Adrenal gland (tissue), 12 donors: ENCODE data around the gene CHRNG. TPM values are rescaled to one million over a fixed set of nuclear protein-coding genes. Genes with fewer than 3 reads are reported as not detected.

Experiments used
- DNase-seq, 7 donors: peaks; one replicate each; pipeline ENCODE4 v3.0.0-alpha.2; 2019 to 2020
- H3K27ac ChIP-seq, 5 donors: fragments of 200-600 bp; sonication (generic) in 4 of 5; 1 replicate in 3 of 5; 2 replicates in 2 of 5; pipeline versions ENCODE4 v1.5.1 to v1.8.0; 2016 to 2020; ENCODE audit warnings: mild to moderate bottlenecking in 1 of 5
- H3K27me3 ChIP-seq: fragments of 200-600 bp; 2 replicates; pipeline ENCODE4 v1.8.0; 2021
- H3K36me3 ChIP-seq, 2 donors: fragments of 200-600 bp; replicated peaks in 1 of 2; 1 replicate in 1 of 2; 2 replicates in 1 of 2; pipeline versions ENCODE4 v1.5.1 to v1.8.0; 2018 to 2022
- H3K4me1 ChIP-seq, 2 donors: fragments of 200-600 bp; replicated peaks in 1 of 2; 1 replicate in 1 of 2; 2 replicates in 1 of 2; pipeline versions ENCODE4 v1.5.1 to v1.8.0; 2018 to 2021
- H3K4me3 ChIP-seq, 4 donors: fragments of 200-600 bp; sonication (generic) in 3 of 4; one replicate each; pipeline ENCODE4 v1.5.1; 2016 to 2018
- H3K9me3 ChIP-seq, 3 donors: fragments of 200-600 bp; sonication (generic) in 1 of 3; replicated peaks in 1 of 3; 1 replicate in 2 of 3; 2 replicates in 1 of 3; pipeline versions ENCODE4 v1.5.1 to v1.8.0; 2016 to 2021
- POLR2A ChIP-seq, 2 donors: fragments of 450-650 bp; IDR thresholded peaks; one replicate each; pipeline ENCODE4 v1.6.1; 2017; ENCODE audit warnings: antibody characterized with exemption in 2 of 2, mild to moderate bottlenecking in 2 of 2, moderate library complexity in 1 of 2
- WGBS, 4 donors: extraction: QIAGEN DNeasy Blood & Tissue Kit in 2 of 4; methylation state at CpG; one replicate each; pipeline versions ENCODE4 v1.1.5 to v1.1.7; 2013 to 2017; 5-methylcytosine and 5-hydroxymethylcytosine counted together
- intact Hi-C, 2 donors: fragments of 100-400 bp; cut with DNase I; formaldehyde crosslinking; loops; one replicate each; pipeline versions ENCODE4 v1.14.1 to v1.15.0; 2022 to 2023
- polyA plus RNA-seq, 3 donors: library from polyadenylated mRNA; stranded (reverse); fragments of 200-250 nt in 2 of 3; fragments of 350-450 nt in 1 of 3; fragmentation: Illumina TruSeq in 1 of 3; extraction: RNeasy Lipid Tissue Mini Kit (QIAGEN cat#74804) in 1 of 3; gene quantifications; one replicate each; pipeline ENCODE4 v1.2.3, GENCODE V29; 2013 to 2014
- total RNA-seq, 9 donors: library from RNA; depleted of rRNA in 4 of 9; stranded (reverse); fragments of >200 nt in 4 of 9; fragments of 120-200 nt in 1 of 9; fragmentation: NEBNext Ultra II Directional in 1 of 9; extraction: Animal tissue kit (Norgen Biotek cat#: 25700) in 1 of 9; gene quantifications; one replicate each; pipeline versions ENCODE4 v1.1.0 to v1.2.4, GENCODE V29; 2013 to 2023
- TF ChIP-seq, protein P1 (sequence below), 6 experiments: fragments of 450-650 bp in 4 of 6; fragments of 200-600 bp in 2 of 6; sonication (generic) in 1 of 6; IDR thresholded peaks; 1 replicate in 5 of 6; 2 replicates in 1 of 6; pipeline versions ENCODE4 v1.5.1 to v1.8.0; 2016 to 2021; ENCODE audit warnings: antibody characterized with exemption in 6 of 6, mild to moderate bottlenecking in 2 of 6, moderate library complexity in 1 of 6
- donor health status: healthy with polysubstance abuse.
- donor health status: Bipolar disorder and iron deficiency.
- donor health status: DM: yes; HTN: yes; CAD: no.
- donor health status: DM: no; HTN: no; CAD: no.
- donor health status: DM: no; HTN: no; CAD: no.
- donor health status: DM: yes; HTN: yes; CAD: no.

The CHRNG gene
- total and polyA plus RNA-seq, 12 donors, result 0.08 to 0.22 TPM; not detected in 10

- Histone ChIP-seq H3K36me3 (peaks cover 0 to 15% of the 10 kb centered on the region in 2 donors), H3K4me3 (no peak overlapping the region), H3K27ac (no peak overlapping the region), H3K4me1 (no peaks in the 10 kb centered on the region), H3K9me3 (no peaks in the 10 kb centered on the region), H3K27me3 (no peaks in the 10 kb centered on the region)
- intact Hi-C loops, result no loop called here
- no peak for DNase-seq
- TF ChIP-seq POLR2A (IDR thresholded peaks at IDR 0.05), result no peak
- 96 to 97% (median 96%) methylated on average over 2 of the region's 2 CpGs for WGBS, 4 donors
These were observed 39.1 kb downstream of the CHRNG start for GRCh38 chr2:232578626-232579025.

DNA sequence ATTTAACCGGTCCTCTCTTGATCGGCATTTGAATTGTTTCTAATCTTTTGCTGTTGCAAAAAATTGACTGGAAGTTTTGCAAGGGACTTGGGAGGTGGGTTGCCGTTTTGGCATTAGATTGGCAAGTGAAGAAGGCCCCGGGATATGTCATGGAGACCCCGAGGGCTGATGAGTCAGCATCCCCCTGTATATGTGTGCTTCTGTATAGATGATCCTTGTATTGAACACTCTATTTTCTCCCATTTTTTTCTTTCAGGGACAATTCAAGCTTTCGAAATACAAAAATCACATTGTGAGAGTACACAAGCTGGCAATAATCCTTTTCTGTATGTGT lies 41.1 kb downstream of the CHRNG start:
- Histone ChIP-seq H3K4me1 (no peaks in the 10 kb centered on the region), H3K9me3 (no peaks in the 10 kb centered on the region), H3K27ac (no peak overlapping the region), H3K27me3 (no peaks in the 10 kb centered on the region), H3K36me3 (peaks cover 0 to 8% of the 10 kb centered on the region in 2 donors), H3K4me3 (no peak overlapping the region)
- WGBS, 4 donors, result 91 to 97% (median 95%) methylated on average over 6 of the region's 6 CpGs
- DNase-seq, result no peak
- TF ChIP-seq, protein P1, sequence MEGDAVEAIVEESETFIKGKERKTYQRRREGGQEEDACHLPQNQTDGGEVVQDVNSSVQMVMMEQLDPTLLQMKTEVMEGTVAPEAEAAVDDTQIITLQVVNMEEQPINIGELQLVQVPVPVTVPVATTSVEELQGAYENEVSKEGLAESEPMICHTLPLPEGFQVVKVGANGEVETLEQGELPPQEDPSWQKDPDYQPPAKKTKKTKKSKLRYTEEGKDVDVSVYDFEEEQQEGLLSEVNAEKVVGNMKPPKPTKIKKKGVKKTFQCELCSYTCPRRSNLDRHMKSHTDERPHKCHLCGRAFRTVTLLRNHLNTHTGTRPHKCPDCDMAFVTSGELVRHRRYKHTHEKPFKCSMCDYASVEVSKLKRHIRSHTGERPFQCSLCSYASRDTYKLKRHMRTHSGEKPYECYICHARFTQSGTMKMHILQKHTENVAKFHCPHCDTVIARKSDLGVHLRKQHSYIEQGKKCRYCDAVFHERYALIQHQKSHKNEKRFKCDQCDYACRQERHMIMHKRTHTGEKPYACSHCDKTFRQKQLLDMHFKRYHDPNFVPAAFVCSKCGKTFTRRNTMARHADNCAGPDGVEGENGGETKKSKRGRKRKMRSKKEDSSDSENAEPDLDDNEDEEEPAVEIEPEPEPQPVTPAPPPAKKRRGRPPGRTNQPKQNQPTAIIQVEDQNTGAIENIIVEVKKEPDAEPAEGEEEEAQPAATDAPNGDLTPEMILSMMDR (IDR thresholded peaks at IDR 0.05), result no peak
- no peak for TF ChIP-seq POLR2A (IDR thresholded peaks at IDR 0.05)
- intact Hi-C loops, result no loop called here

DNA sequence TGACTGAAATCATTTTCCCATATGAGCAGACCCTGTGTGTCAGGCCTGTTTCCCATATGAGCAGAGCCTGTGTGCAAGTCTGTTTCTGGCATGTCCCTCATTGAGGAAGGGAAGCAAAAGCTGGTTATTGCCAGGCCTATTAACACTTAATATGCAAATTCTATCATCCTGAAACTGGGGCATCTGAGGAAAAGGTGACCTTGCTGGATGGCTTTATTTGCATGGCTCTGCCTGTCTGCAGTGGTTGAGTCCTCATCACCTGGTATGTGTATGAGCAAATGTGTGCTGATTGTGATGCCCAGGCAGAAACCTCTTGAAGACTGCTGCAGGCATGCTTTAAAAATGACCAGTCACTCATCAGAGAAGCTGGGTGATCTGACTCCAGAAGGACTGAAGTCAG lies 42.2 kb downstream of the CHRNG start:
- H3K36me3 ChIP-seq, result peaks cover 0 to 8% of the 10 kb centered on the region in 2 donors
- intact Hi-C loops, result no loop called here

DNA sequence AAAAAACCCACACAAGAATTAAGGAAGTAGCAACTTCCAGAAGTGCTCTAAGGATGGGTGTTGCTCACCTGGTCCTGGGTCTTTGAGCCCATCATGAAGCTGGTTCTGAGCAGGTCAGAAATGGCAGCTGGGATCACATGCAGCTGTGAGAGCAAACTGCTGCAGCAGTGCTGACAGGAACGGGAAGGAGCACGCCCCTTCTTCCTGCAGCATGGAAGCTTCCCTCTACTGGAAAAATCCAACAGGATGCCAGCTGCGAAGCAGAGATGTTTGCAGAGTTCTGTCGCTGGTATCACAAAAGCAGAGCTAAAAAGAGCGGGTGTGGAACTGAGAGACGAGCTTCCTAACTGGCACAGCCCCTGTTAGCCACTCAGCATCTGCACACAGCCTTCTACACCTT lies 44.7 kb downstream of the CHRNG start:
- no peak overlapping the region for H3K4me3 ChIP-seq
- H3K27me3 ChIP-seq, result no peaks in the 10 kb centered on the region
- WGBS, 4 donors, result 82 to 87% (median 86%) methylated on average over 5 to 6 of the region's 6 CpGs
- peaks cover 0 to 8% of the 10 kb centered on the region in 2 donors for H3K36me3 ChIP-seq
- H3K9me3 ChIP-seq, result no peaks in the 10 kb centered on the region
- no peak overlapping the region for H3K27ac ChIP-seq
- TF ChIP-seq POLR2A (IDR thresholded peaks at IDR 0.05), result no peak
- TF ChIP-seq, protein P1 (IDR thresholded peaks at IDR 0.05), result no peak
- intact Hi-C loops, result no loop called here
- no peak for DNase-seq
- H3K4me1 ChIP-seq, result peaks cover 0 to 2% of the 10 kb centered on the region in 2 donors

More for the DNA sequence above, 42.2 kb downstream of the CHRNG start:
- no peak overlapping the region for H3K4me3 ChIP-seq
- no peak for DNase-seq
- no peaks in the 10 kb centered on the region for H3K27me3 ChIP-seq
- TF ChIP-seq POLR2A (IDR thresholded peaks at IDR 0.05), result no peak
- TF ChIP-seq, protein P1 (IDR thresholded peaks at IDR 0.05), result no peak
- H3K9me3 ChIP-seq, result no peaks in the 10 kb centered on the region
- no peak overlapping the region for H3K27ac ChIP-seq
- no peaks in the 10 kb centered on the region for H3K4me1 ChIP-seq

DNA sequence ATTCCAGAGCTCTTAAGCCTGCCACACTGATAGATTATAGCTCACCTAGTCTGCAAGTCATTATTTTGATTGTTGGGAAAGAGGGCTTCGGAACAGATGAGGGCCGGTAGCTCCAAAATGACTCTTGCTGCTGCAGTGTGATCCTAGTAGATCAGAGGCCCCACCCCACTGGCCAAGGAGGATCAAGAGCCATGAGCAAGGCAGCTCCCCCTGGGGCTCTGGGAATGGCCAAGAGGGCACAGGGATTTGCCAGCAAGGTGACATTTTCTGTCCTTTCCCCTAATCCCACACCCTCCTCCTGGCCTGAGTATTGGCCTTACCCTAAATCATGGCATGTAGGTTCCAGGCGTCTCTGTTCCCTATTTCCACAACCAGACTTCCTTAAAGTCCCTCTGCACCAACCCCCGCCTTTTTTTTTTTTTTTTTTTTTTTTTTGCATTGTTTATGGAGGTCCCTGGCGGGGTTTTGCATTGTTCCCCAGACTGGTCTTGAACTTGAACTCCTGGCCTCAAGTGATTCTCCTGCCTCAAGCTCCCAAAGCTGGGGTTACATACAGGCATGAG lies 47.5 kb downstream of the CHRNG start:
- Histone ChIP-seq H3K27ac (no peak overlapping the region), H3K4me3 (no peak overlapping the region), H3K27me3 (no peaks in the 10 kb centered on the region), H3K4me1 (peaks cover 0 to 4% of the 10 kb centered on the region in 2 donors), H3K36me3 (no peaks in the 10 kb centered on the region), H3K9me3 (no peaks in the 10 kb centered on the region)
- intact Hi-C loops, result no loop called here
- no peak for TF ChIP-seq POLR2A (IDR thresholded peaks at IDR 0.05)
- TF ChIP-seq, protein P1 (IDR thresholded peaks at IDR 0.05), result no peak
- WGBS, 4 donors, result 80 to 88% (median 83%) methylated on average over 5 of the region's 5 CpGs
- DNase-seq, result no peak
